ENCODE results near the gene KCNK17. TPM values are rescaled to one million over a fixed set of nuclear protein-coding genes. Genes with fewer than 3 reads are reported as not detected.

Gene KCNK17
- total RNA-seq = under 1 TPM; 0.48 to 0.74 TPM
- long read RNA-seq, donor 1 = 0 reads
- long read RNA-seq, donor 2, partial matches to known transcripts = 0 of 3 reads
- long read RNA-seq, donor 2, other reads (novel, unspliced or antisense) = 0 of 3 reads

GRCh38 chr6:39314273-39314795 is at the start of gene KCNK17:
TSS of gene KCNK17 (minus strand) at chr6:39314419. CDS start at chr6:39314320, 99 bp downstream.
- intact Hi-C loops (cut with DNase I) = no loop called here
- DNase-seq (ENCODE audit: low spot score) = no peak

- peak; percentile 6 for DNase-seq (ENCODE audit: low spot score)
- intact Hi-C loops (cut with DNase I) = loop anchor here (10.0 kb wide), 2 partner anchors 532 to 1222 kb away; partner anchors contain the start of gene LRFN2 (in 1 of the 2)
Measured at GRCh38 chr6:39363280-39363679, 49.1 kb upstream of the KCNK17 start.

GRCh38 chr6:39362487-39362865 is 48.3 kb upstream of the KCNK17 start:
- intact Hi-C loops (cut with DNase I) = loop anchor here (10.0 kb wide), 2 partner anchors 532 to 1222 kb away; partner anchors contain the start of gene LRFN2 (in 1 of the 2)
- no peak for DNase-seq (ENCODE audit: low spot score)

GRCh38 chr6:39361657-39362486 is 47.7 kb upstream of the KCNK17 start:
- intact Hi-C loops (cut with DNase I) = loop anchor here (10.0 kb wide), 2 partner anchors 533 to 1223 kb away; partner anchors contain the start of gene LRFN2 (in 1 of the 2)
- peak; percentile 88 for DNase-seq (ENCODE audit: low spot score)

- DNase-seq (ENCODE audit: low spot score) = peak; percentile 58
- intact Hi-C loops (cut with DNase I) = loop anchor here (10.0 kb wide), 2 partner anchors 534 to 1224 kb away; partner anchors contain the start of gene LRFN2 (in 1 of the 2)
Measured at GRCh38 chr6:39360378-39360777, 46.2 kb upstream of the KCNK17 start.

- intact Hi-C loops (cut with DNase I) = no loop called here
- peak; percentile 55 for DNase-seq (ENCODE audit: low spot score)
Measured at GRCh38 chr6:39357998-39358686, 43.9 kb upstream of the KCNK17 start.

GRCh38 chr6:39353698-39354315 is 39.6 kb upstream of the KCNK17 start:
- peak; percentile 45 for DNase-seq (ENCODE audit: low spot score)
- intact Hi-C loops (cut with DNase I) = no loop called here

- intact Hi-C loops (cut with DNase I) = no loop called here
- peak; percentile 24 for DNase-seq (ENCODE audit: low spot score)
Measured at GRCh38 chr6:39350723-39351505, 36.7 kb upstream of the KCNK17 start.

- DNase-seq (ENCODE audit: low spot score) = peak; percentile 55
- intact Hi-C loops (cut with DNase I) = no loop called here
Measured at GRCh38 chr6:39348740-39349139, 34.5 kb upstream of the KCNK17 start.

- peak; percentile 89 for DNase-seq (ENCODE audit: low spot score)
- intact Hi-C loops (cut with DNase I) = no loop called here
Measured at GRCh38 chr6:39347906-39348585, 33.8 kb upstream of the KCNK17 start.

GRCh38 chr6:39347206-39347605 is 33.0 kb upstream of the KCNK17 start:
- intact Hi-C loops (cut with DNase I) = no loop called here
- DNase-seq (ENCODE audit: low spot score) = peak; percentile 67

- DNase-seq (ENCODE audit: low spot score) = no peak
- intact Hi-C loops (cut with DNase I) = no loop called here
Measured at GRCh38 chr6:39344821-39345280, 30.6 kb upstream of the KCNK17 start.

- intact Hi-C loops (cut with DNase I) = no loop called here
- DNase-seq (ENCODE audit: low spot score) = no peak
Measured at GRCh38 chr6:39343396-39343870, 29.2 kb upstream of the KCNK17 start.

GRCh38 chr6:39342692-39343395 is 28.6 kb upstream of the KCNK17 start:
- intact Hi-C loops (cut with DNase I) = no loop called here

GRCh38 chr6:39341937-39342336 is 27.7 kb upstream of the KCNK17 start:
- DNase-seq (ENCODE audit: low spot score) = no peak
- intact Hi-C loops (cut with DNase I) = no loop called here

More at GRCh38 chr6:39342692-39343395, 28.6 kb upstream of the KCNK17 start:
- DNase-seq (ENCODE audit: low spot score) = no peak

GRCh38 chr6:39341352-39341751 is 27.1 kb upstream of the KCNK17 start:
- no peak for DNase-seq (ENCODE audit: low spot score)
- intact Hi-C loops (cut with DNase I) = no loop called here

GRCh38 chr6:39339868-39340550 is 25.8 kb upstream of the KCNK17 start:
- intact Hi-C loops (cut with DNase I) = no loop called here
- DNase-seq (ENCODE audit: low spot score) = no peak

All from posterior vena cava (tissue), 2 donors.